RWPE2 (cell line): ENCODE data around the gene FRY.
"Not testable (repeated sequence)": the region's sequence is repeated elsewhere in the genome, so short reads cannot be mapped to it uniquely, and the experiment has no call there.

Source experiments
- ATAC-seq: fragments of 200-7000 bp; cut with Tn5 transposase; 3 replicates; pipeline ENCODE4 v1.9.1; 2021; ENCODE audit warnings: low read depth
- DNase-seq: peaks from one replicate; pipeline ENCODE4 v3.0.0-alpha.2; 2020; ENCODE audit warnings: low spot score
- H3K27ac ChIP-seq: fragments of 450-650 bp; 2 replicates; pipeline ENCODE4 v1.5.1; 2017; ENCODE audit warnings: mild to moderate bottlenecking; ENCODE audit not compliant: poor library complexity, severe bottlenecking
- H3K27me3 ChIP-seq: fragments of 250-450 bp; sonication (Bioruptor Pico); 2 replicates; pipeline ENCODE4 v1.5.1; 2021; ENCODE audit warnings: mild to moderate bottlenecking, moderate library complexity; ENCODE audit not compliant: insufficient read depth, poor library complexity, severe bottlenecking
- H3K36me3 ChIP-seq: fragments of 250-450 bp; sonication (Bioruptor Pico); 2 replicates; pipeline ENCODE4 v1.5.1; 2020; ENCODE audit warnings: low read depth, mild to moderate bottlenecking, moderate library complexity
- H3K4me1 ChIP-seq: fragments of 250-450 bp; sonication (Bioruptor Pico); 2 replicates; pipeline ENCODE4 v1.5.1; 2021; ENCODE audit warnings: mild to moderate bottlenecking, moderate library complexity; ENCODE audit not compliant: insufficient read depth, poor library complexity, severe bottlenecking
- H3K4me3 ChIP-seq: fragments of 250-450 bp; sonication (Bioruptor Pico); 2 replicates; pipeline ENCODE4 v1.5.1; 2021; ENCODE audit warnings: mild to moderate bottlenecking, moderate library complexity; ENCODE audit not compliant: severe bottlenecking
- H3K9me3 ChIP-seq: fragments of 250-450 bp; sonication (Bioruptor Pico); 2 replicates; pipeline ENCODE4 v1.5.1; 2021; ENCODE audit warnings: mild to moderate bottlenecking, moderate library complexity; ENCODE audit not compliant: severe bottlenecking
- CTCF ChIP-seq: fragments of 450-650 bp; IDR thresholded peaks from one replicate; pipeline ENCODE4 v1.5.1; 2017; ENCODE audit warnings: mild to moderate bottlenecking, moderate library complexity; ENCODE audit not compliant: poor library complexity, severe bottlenecking

The FRY gene

GRCh38 chr13:32031025-32031814 lies at the start of gene FRY:
TSS of gene FRY (plus strand) at chr13:32031774. CDS start at chr13:32031796, 22 bp downstream.
- Histone ChIP-seq H3K9me3 (no peaks in the 10 kb centered on the region), H3K36me3 (no peaks in the 10 kb centered on the region), H3K27me3 (no peaks in the 10 kb centered on the region), H3K4me3 (peak within 1 kb of the TSS; percentile 46), H3K27ac (no peak within 1 kb of the TSS), H3K4me1 (no peaks in the 10 kb centered on the region)
- no peak for TF ChIP-seq CTCF
- DNase-seq, result peak; percentile 39
- peak; percentile 88 for ATAC-seq

- DNase-seq (no peak), ATAC-seq (no peak; the same call in 2 of the 3 replicates)
- no peak for TF ChIP-seq CTCF
- no peaks in the 10 kb centered on the region for H3K36me3 ChIP-seq
- no peak overlapping the region for H3K4me3 ChIP-seq
- peak overlapping the region; percentile 59 for H3K27ac ChIP-seq
- no peaks in the 10 kb centered on the region for H3K27me3 ChIP-seq
- H3K9me3 ChIP-seq, result no peaks in the 10 kb centered on the region
- H3K4me1 ChIP-seq, result peaks cover 3% of the 10 kb centered on the region
These were observed 49.5 kb upstream of the FRY start for GRCh38 chr13:31982124-31982523.

GRCh38 chr13:31982540-31982939 lies 49.0 kb upstream of the FRY start:
- no peak for TF ChIP-seq CTCF
- Histone ChIP-seq H3K9me3 (no peaks in the 10 kb centered on the region), H3K4me3 (no peak overlapping the region), H3K36me3 (no peaks in the 10 kb centered on the region), H3K27ac (peak overlapping the region; percentile 59), H3K4me1 (peaks cover 3% of the 10 kb centered on the region), H3K27me3 (no peaks in the 10 kb centered on the region)
- ATAC-seq, result peak; percentile 98
- DNase-seq, result peak; percentile 77

GRCh38 chr13:31983696-31984095 lies 47.9 kb upstream of the FRY start:
- not testable (repeated sequence) for DNase-seq, H3K4me3 ChIP-seq, H3K27ac ChIP-seq, H3K4me1 ChIP-seq, H3K36me3 ChIP-seq, H3K9me3 ChIP-seq, H3K27me3 ChIP-seq, ATAC-seq

GRCh38 chr13:31984388-31984787 lies 47.2 kb upstream of the FRY start:
- not testable (repeated sequence) for H3K9me3 ChIP-seq, ATAC-seq, H3K4me3 ChIP-seq, H3K36me3 ChIP-seq, H3K4me1 ChIP-seq, H3K27ac ChIP-seq, H3K27me3 ChIP-seq, DNase-seq
